Measurements from ENCODE around the gene TMC4.
"Not testable (repeated sequence)": the region's sequence is repeated elsewhere in the genome, so short reads cannot be mapped to it uniquely, and the experiment has no call there.

DNA sequence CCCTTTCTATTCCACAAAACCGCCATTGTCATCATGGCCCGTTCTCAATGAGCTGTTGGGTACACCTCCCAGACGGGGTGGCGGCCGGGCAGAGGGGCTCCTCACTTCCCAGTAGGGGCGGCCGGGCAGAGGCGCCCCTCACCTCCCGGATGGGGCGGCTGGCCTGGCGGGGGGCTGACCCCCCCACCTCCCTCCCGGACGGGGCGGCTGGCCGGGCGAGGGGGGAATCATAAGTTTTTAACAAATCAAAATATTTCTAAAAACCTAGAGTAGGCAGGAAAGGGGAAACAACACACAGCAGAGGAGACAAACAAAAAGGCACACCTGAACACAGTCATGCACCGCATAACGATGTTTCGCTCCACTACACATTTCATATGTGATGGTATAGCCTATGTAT lies 41.8 kb upstream of the TMC4 start:
- TF ChIP-seq, protein P1, sequence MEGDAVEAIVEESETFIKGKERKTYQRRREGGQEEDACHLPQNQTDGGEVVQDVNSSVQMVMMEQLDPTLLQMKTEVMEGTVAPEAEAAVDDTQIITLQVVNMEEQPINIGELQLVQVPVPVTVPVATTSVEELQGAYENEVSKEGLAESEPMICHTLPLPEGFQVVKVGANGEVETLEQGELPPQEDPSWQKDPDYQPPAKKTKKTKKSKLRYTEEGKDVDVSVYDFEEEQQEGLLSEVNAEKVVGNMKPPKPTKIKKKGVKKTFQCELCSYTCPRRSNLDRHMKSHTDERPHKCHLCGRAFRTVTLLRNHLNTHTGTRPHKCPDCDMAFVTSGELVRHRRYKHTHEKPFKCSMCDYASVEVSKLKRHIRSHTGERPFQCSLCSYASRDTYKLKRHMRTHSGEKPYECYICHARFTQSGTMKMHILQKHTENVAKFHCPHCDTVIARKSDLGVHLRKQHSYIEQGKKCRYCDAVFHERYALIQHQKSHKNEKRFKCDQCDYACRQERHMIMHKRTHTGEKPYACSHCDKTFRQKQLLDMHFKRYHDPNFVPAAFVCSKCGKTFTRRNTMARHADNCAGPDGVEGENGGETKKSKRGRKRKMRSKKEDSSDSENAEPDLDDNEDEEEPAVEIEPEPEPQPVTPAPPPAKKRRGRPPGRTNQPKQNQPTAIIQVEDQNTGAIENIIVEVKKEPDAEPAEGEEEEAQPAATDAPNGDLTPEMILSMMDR (IDR thresholded peaks at IDR 0.05; ENCODE audit: low read depth, low read length, missing input control): not testable (repeated sequence)
- TF ChIP-seq, protein P2, sequence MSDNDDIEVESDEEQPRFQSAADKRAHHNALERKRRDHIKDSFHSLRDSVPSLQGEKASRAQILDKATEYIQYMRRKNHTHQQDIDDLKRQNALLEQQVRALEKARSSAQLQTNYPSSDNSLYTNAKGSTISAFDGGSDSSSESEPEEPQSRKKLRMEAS (IDR thresholded peaks at IDR 0.05): not testable (repeated sequence)
- TF ChIP-seq, protein P3, sequence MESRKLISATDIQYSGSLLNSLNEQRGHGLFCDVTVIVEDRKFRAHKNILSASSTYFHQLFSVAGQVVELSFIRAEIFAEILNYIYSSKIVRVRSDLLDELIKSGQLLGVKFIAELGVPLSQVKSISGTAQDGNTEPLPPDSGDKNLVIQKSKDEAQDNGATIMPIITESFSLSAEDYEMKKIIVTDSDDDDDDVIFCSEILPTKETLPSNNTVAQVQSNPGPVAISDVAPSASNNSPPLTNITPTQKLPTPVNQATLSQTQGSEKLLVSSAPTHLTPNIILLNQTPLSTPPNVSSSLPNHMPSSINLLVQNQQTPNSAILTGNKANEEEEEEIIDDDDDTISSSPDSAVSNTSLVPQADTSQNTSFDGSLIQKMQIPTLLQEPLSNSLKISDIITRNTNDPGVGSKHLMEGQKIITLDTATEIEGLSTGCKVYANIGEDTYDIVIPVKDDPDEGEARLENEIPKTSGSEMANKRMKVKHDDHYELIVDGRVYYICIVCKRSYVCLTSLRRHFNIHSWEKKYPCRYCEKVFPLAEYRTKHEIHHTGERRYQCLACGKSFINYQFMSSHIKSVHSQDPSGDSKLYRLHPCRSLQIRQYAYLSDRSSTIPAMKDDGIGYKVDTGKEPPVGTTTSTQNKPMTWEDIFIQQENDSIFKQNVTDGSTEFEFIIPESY (IDR thresholded peaks at IDR 0.05): not testable (repeated sequence)
- TF ChIP-seq SP1 (IDR thresholded peaks at IDR 0.05); EGR1 (IDR thresholded peaks at IDR 0.05; ENCODE audit: low read depth in 2 of 2); TAF1 (conservative IDR thresholded peaks at IDR 0.05); JUND (IDR thresholded peaks at IDR 0.05); RAD21 (IDR thresholded peaks at IDR 0.05); FOXA2 (IDR thresholded peaks at IDR 0.05); HNF4G (IDR thresholded peaks at IDR 0.05): not testable (repeated sequence)
- TF ChIP-seq, protein P4, sequence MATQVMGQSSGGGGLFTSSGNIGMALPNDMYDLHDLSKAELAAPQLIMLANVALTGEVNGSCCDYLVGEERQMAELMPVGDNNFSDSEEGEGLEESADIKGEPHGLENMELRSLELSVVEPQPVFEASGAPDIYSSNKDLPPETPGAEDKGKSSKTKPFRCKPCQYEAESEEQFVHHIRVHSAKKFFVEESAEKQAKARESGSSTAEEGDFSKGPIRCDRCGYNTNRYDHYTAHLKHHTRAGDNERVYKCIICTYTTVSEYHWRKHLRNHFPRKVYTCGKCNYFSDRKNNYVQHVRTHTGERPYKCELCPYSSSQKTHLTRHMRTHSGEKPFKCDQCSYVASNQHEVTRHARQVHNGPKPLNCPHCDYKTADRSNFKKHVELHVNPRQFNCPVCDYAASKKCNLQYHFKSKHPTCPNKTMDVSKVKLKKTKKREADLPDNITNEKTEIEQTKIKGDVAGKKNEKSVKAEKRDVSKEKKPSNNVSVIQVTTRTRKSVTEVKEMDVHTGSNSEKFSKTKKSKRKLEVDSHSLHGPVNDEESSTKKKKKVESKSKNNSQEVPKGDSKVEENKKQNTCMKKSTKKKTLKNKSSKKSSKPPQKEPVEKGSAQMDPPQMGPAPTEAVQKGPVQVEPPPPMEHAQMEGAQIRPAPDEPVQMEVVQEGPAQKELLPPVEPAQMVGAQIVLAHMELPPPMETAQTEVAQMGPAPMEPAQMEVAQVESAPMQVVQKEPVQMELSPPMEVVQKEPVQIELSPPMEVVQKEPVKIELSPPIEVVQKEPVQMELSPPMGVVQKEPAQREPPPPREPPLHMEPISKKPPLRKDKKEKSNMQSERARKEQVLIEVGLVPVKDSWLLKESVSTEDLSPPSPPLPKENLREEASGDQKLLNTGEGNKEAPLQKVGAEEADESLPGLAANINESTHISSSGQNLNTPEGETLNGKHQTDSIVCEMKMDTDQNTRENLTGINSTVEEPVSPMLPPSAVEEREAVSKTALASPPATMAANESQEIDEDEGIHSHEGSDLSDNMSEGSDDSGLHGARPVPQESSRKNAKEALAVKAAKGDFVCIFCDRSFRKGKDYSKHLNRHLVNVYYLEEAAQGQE (IDR thresholded peaks at IDR 0.05): not testable (repeated sequence)
